ENCODE results near the gene GTF2H3. TPM values are rescaled to one million over a fixed set of nuclear protein-coding genes. Genes with fewer than 3 reads are reported as not detected.

Gene GTF2H3
- total and polyA plus RNA-seq, 9 of the 15 experiments (the other 6 are each of a cell fraction or from before 2014, with no cell fraction given), result 22.7 to 99.7 (median 49.6) TPM

DNA sequence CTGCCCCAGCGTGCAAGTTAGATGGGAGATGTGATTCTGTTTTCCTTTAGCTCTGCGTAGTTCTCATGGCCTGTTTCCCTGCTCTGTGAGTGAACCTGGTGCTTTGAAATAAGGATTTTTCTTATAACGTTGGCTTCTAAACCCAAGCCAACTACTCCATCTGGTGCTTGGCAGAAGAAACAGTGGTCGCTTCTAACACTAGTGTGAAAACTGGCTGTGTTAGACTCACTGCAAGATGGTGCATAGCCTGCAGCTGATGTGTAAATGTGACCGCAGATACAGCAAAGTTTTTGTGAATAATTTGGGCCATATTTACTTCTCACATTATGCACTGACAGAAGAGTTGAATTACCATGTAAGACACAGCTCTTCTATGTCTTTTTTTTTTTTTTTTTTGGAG is 12.2 kb downstream of the GTF2H3 start (continued):
- TF ChIP-seq, protein P1, sequence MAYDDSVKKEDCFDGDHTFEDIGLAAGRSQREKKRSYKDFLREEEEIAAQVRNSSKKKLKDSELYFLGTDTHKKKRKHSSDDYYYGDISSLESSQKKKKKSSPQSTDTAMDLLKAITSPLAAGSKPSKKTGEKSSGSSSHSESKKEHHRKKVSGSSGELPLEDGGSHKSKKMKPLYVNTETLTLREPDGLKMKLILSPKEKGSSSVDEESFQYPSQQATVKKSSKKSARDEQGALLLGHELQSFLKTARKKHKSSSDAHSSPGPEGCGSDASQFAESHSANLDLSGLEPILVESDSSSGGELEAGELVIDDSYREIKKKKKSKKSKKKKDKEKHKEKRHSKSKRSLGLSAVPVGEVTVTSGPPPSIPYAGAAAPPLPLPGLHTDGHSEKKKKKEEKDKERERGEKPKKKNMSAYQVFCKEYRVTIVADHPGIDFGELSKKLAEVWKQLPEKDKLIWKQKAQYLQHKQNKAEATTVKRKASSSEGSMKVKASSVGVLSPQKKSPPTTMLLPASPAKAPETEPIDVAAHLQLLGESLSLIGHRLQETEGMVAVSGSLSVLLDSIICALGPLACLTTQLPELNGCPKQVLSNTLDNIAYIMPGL (CRISPR knock-in tag; IDR thresholded peaks at IDR 0.05), result no peak
- TF ChIP-seq, protein P2, sequence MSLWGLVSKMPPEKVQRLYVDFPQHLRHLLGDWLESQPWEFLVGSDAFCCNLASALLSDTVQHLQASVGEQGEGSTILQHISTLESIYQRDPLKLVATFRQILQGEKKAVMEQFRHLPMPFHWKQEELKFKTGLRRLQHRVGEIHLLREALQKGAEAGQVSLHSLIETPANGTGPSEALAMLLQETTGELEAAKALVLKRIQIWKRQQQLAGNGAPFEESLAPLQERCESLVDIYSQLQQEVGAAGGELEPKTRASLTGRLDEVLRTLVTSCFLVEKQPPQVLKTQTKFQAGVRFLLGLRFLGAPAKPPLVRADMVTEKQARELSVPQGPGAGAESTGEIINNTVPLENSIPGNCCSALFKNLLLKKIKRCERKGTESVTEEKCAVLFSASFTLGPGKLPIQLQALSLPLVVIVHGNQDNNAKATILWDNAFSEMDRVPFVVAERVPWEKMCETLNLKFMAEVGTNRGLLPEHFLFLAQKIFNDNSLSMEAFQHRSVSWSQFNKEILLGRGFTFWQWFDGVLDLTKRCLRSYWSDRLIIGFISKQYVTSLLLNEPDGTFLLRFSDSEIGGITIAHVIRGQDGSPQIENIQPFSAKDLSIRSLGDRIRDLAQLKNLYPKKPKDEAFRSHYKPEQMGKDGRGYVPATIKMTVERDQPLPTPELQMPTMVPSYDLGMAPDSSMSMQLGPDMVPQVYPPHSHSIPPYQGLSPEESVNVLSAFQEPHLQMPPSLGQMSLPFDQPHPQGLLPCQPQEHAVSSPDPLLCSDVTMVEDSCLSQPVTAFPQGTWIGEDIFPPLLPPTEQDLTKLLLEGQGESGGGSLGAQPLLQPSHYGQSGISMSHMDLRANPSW (CRISPR knock-in tag; IDR thresholded peaks at IDR 0.05), result no peak
- TF ChIP-seq FOS (IDR thresholded peaks at IDR 0.05; ENCODE audit: extremely low read depth, insufficient read length), result no peak

DNA sequence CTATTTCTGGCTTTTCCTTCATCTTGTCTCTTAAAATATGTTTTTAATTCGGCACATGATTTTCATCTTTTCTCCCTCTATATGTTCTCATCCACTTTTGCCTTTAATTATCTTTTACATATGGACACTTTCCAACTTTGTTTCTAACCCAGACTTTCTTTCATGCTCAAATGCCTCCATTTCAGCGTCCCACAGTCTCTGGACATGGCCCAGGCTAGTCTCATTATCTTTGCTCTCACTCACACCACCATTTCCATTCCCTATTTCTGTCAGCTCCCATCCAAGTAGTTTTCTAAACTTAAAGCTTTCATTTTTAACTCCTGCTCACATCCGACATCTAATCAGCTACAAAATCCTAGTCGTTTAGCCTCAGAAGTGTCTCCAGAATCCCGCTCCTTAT is 14.8 kb downstream of the GTF2H3 start:
- no peak overlapping the region for H2AFZ ChIP-seq (ENCODE audit: low read depth, low read length)
- ATAC-seq (no peak), FAIRE-seq (no peak), DNase-seq (ENCODE audit: extremely low read depth in 1 of 4, low spot score in 3 of 4) (no peak)
- no peaks in the 10 kb centered on the region for H3K4me1 ChIP-seq (replicated peaks in 1 of 2; ENCODE audit: control insufficient read depth in 2 of 2, insufficient read depth in 2 of 2, low read length in 2 of 2)
- WGBS (ENCODE audit: insufficient coverage, low coverage, missing lambda C conversion rate), result 97% methylated on average over 5 of the region's 5 CpGs
- H3K4me3 ChIP-seq, result no peak overlapping the region
- no peak for TF ChIP-seq TFAM (CRISPR knock-in tag; conservative IDR thresholded peaks at IDR 0.05)
- no peak for TF ChIP-seq RFX5 (IDR thresholded peaks at IDR 0.05; ENCODE audit: low read depth, low read length)
- TF ChIP-seq YY1 (IDR thresholded peaks at IDR 0.05; ENCODE audit: borderline replicate concordance in 1 of 3, control insufficient read depth in 1 of 3, extremely low read depth in 1 of 3, insufficient read depth in 3 of 3, insufficient read length in 1 of 3, insufficient replicate concordance in 2 of 3, low read depth in 1 of 3, low read length in 2 of 3), result no peak
- TF ChIP-seq, protein P3, sequence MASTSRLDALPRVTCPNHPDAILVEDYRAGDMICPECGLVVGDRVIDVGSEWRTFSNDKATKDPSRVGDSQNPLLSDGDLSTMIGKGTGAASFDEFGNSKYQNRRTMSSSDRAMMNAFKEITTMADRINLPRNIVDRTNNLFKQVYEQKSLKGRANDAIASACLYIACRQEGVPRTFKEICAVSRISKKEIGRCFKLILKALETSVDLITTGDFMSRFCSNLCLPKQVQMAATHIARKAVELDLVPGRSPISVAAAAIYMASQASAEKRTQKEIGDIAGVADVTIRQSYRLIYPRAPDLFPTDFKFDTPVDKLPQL (IDR thresholded peaks at IDR 0.05; ENCODE audit: extremely low read depth, insufficient read length), result no peak
- no peak for TF ChIP-seq RBM34 (IDR thresholded peaks at IDR 0.05; ENCODE audit: borderline replicate concordance, insufficient read depth, low read length)
- TF ChIP-seq, protein P4, sequence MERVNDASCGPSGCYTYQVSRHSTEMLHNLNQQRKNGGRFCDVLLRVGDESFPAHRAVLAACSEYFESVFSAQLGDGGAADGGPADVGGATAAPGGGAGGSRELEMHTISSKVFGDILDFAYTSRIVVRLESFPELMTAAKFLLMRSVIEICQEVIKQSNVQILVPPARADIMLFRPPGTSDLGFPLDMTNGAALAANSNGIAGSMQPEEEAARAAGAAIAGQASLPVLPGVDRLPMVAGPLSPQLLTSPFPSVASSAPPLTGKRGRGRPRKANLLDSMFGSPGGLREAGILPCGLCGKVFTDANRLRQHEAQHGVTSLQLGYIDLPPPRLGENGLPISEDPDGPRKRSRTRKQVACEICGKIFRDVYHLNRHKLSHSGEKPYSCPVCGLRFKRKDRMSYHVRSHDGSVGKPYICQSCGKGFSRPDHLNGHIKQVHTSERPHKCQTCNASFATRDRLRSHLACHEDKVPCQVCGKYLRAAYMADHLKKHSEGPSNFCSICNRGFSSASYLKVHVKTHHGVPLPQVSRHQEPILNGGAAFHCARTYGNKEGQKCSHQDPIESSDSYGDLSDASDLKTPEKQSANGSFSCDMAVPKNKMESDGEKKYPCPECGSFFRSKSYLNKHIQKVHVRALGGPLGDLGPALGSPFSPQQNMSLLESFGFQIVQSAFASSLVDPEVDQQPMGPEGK (CRISPR knock-in tag; IDR thresholded peaks at IDR 0.05; ENCODE audit: borderline replicate concordance), result no peak
- no peak for TF ChIP-seq PRMT5 (CRISPR knock-in tag; IDR thresholded peaks at IDR 0.05)
- no peak for TF ChIP-seq ZNF23 (CRISPR knock-in tag; IDR thresholded peaks at IDR 0.05)
- POLR2A ChIA-PET, result interaction anchor here (0.6 kb wide), 1 partner anchor 416 kb away, joined by 3 read pairs; no protein-coding TSS in a partner anchor
- no peaks in the 10 kb centered on the region for H3K9me1 ChIP-seq (ENCODE audit: control insufficient read depth, insufficient read depth, low read length)
- no peaks in the 10 kb centered on the region for H3K9me3 ChIP-seq (replicated peaks; ENCODE audit: control insufficient read depth, insufficient read depth, low read depth, low read length)
- in situ Hi-C loops (cut with MboI) (no loop called here), intact Hi-C loops (cut with micrococcal nuclease) (no loop called here)
- H3K36me3 ChIP-seq (ENCODE audit: control insufficient read depth, insufficient read depth, low read length), result peaks cover 94% of the 10 kb centered on the region
- no peaks in the 10 kb centered on the region for H3K27me3 ChIP-seq (ENCODE audit: control insufficient read depth in 2 of 2, insufficient read depth in 2 of 2, low read length in 2 of 2)
- CTCF ChIA-PET (ENCODE audit: low intra/inter-chr PET ratio), result no interaction called here
- H3K27ac ChIP-seq (ENCODE audit: extremely low read depth, low read depth, low read length), result no peak overlapping the region
- no peak overlapping the region for H3K9ac ChIP-seq (ENCODE audit: insufficient read depth in 1 of 2, low read depth in 2 of 2, low read length in 2 of 2)
- H3K4me2 ChIP-seq (ENCODE audit: insufficient read depth, low read length), result no peak overlapping the region
- H4K20me1 ChIP-seq (replicated peaks; ENCODE audit: control insufficient read depth, insufficient read depth, low read length), result no peaks in the 10 kb centered on the region
- BruUV-seq (replicated peaks), result no TSS peak
- H3K79me2 ChIP-seq (ENCODE audit: control insufficient read depth, insufficient read depth, low read length), result peaks cover 5% of the 10 kb centered on the region; the same call in 2 of the 3 replicates

All from K562 (cell line).